GM21619 (cell line): ENCODE data around the gene ARHGAP31.
"Not testable (repeated sequence)": the region's sequence is repeated elsewhere in the genome, so short reads cannot be mapped to it uniquely, and the experiment has no call there.

Experiments used
- ATAC-seq: cut with Tn5 transposase; IDR thresholded peaks from one replicate; pipeline ENCODE4 v1.9.1; 2021; ENCODE audit not compliant: unreplicated experiment

Gene ARHGAP31

GRCh38 chr3:119318876-119319275 lies 24.7 kb downstream of the ARHGAP31 start:
- no peak for ATAC-seq

GRCh38 chr3:119319311-119319710 lies 25.1 kb downstream of the ARHGAP31 start:
- ATAC-seq: no peak

GRCh38 chr3:119320785-119321184 lies 26.6 kb downstream of the ARHGAP31 start:
- not testable (repeated sequence) for ATAC-seq

GRCh38 chr3:119322021-119322834 lies 28.0 kb downstream of the ARHGAP31 start:
- peak; percentile 27 for ATAC-seq

GRCh38 chr3:119322835-119323722 lies 28.9 kb downstream of the ARHGAP31 start:
- ATAC-seq: peak; percentile 85

- no peak for ATAC-seq
These were observed 29.5 kb downstream of the ARHGAP31 start for GRCh38 chr3:119323723-119324085.

GRCh38 chr3:119324899-119325298 lies 30.7 kb downstream of the ARHGAP31 start:
- no peak for ATAC-seq

- ATAC-seq: no peak
These were observed 32.8 kb downstream of the ARHGAP31 start for GRCh38 chr3:119326976-119327375.

GRCh38 chr3:119329551-119329950 lies 35.4 kb downstream of the ARHGAP31 start:
- no peak for ATAC-seq

- ATAC-seq: no peak
These were observed 36.0 kb downstream of the ARHGAP31 start for GRCh38 chr3:119330181-119330580.

GRCh38 chr3:119330858-119331257 lies 36.7 kb downstream of the ARHGAP31 start:
- ATAC-seq: no peak

GRCh38 chr3:119331661-119332060 lies 37.5 kb downstream of the ARHGAP31 start:
- ATAC-seq: no peak

GRCh38 chr3:119333773-119334509 lies 39.8 kb downstream of the ARHGAP31 start:
- ATAC-seq: no peak

GRCh38 chr3:119336823-119337222 lies 42.6 kb downstream of the ARHGAP31 start:
- ATAC-seq: no peak

GRCh38 chr3:119337407-119337806 lies 43.2 kb downstream of the ARHGAP31 start:
- ATAC-seq: not testable (repeated sequence)

- ATAC-seq: no peak
These were observed 44.6 kb downstream of the ARHGAP31 start for GRCh38 chr3:119338754-119339153.

GRCh38 chr3:119340014-119340413 lies 45.8 kb downstream of the ARHGAP31 start:
- ATAC-seq: peak; percentile 52

GRCh38 chr3:119340446-119340845 lies 46.3 kb downstream of the ARHGAP31 start:
- ATAC-seq: no peak

- ATAC-seq: no peak
These were observed 48.0 kb downstream of the ARHGAP31 start for GRCh38 chr3:119342176-119342575.

- ATAC-seq: peak; percentile 76
These were observed 49.5 kb downstream of the ARHGAP31 start for GRCh38 chr3:119343719-119344118.

- no peak for ATAC-seq
These were observed 51.9 kb downstream of the ARHGAP31 start for GRCh38 chr3:119346076-119346496.
